MG63 (cell line): Measurements from ENCODE around the gene CCK. TPM values are rescaled to one million over a fixed set of nuclear protein-coding genes. Genes with fewer than 3 reads are reported as not detected.

Source experiments
- DNase-seq: peaks from one replicate; pipeline ENCODE4 v3.0.0-alpha.2; 2020
- H3K27me3 ChIP-seq: fragments of 250-450 bp; sonication (Bioruptor Pico); 2 replicates; pipeline ENCODE4 v1.5.1; 2020; ENCODE audit warnings: mild to moderate bottlenecking, moderate library complexity
- H3K36me3 ChIP-seq: fragments of 250-450 bp; sonication (Bioruptor Pico); 2 replicates; pipeline ENCODE4 v1.5.1; 2020; ENCODE audit warnings: mild to moderate bottlenecking, moderate library complexity
- H3K4me3 ChIP-seq: fragments of 250-450 bp; sonication (Bioruptor Pico); 2 replicates; pipeline ENCODE4 v1.5.1; 2020; ENCODE audit warnings: mild to moderate bottlenecking, moderate library complexity
- H3K9me3 ChIP-seq: fragments of 250-450 bp; sonication (Bioruptor Pico); 2 replicates; pipeline ENCODE4 v1.5.1; 2020; ENCODE audit warnings: mild to moderate bottlenecking, moderate library complexity
- total RNA-seq: library from RNA; depleted of rRNA; stranded (reverse); fragments of >200 nt; shearing (Covaris generic); gene quantifications from 2 replicates; pipeline ENCODE4 v1.2.3, GENCODE V29; 2014; ENCODE audit warnings: low replicate concordance

The CCK gene
- total RNA-seq, 1 experiment from 2014 or later: 0.63 TPM

GRCh38 chr3:42246091-42246490 lies 19.9 kb downstream of the CCK start:
- no peak for DNase-seq
- H3K27me3 ChIP-seq: no peaks in the 10 kb centered on the region
- H3K4me3 ChIP-seq: no peak overlapping the region
- no peaks in the 10 kb centered on the region for H3K36me3 ChIP-seq
- no peaks in the 10 kb centered on the region for H3K9me3 ChIP-seq

- no peaks in the 10 kb centered on the region for H3K36me3 ChIP-seq
- no peaks in the 10 kb centered on the region for H3K27me3 ChIP-seq
- DNase-seq: no peak
- no peak overlapping the region for H3K4me3 ChIP-seq
- no peaks in the 10 kb centered on the region; the same call in 1 of the 2 replicates for H3K9me3 ChIP-seq
Measured at GRCh38 chr3:42236611-42237010, 29.4 kb downstream of the CCK start.

DNA sequence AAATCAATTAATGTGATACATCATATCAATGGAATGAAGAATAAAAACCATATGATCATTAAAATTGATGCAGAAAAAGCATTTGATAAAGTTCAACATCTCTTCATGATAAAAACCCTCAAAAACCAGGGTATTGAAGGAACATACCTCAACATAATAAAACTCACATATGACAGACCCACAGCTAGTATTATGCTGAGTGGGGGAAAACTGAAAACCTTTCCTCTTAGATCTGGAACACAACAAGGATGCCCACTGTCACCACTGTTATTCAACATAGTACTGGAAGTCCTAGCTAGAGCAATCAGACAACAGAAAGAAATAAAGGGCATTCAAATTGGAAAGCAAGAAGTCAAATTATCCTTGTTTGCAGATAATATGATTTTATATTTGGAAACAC lies 30.5 kb downstream of the CCK start:
- DNase-seq: no peak
- H3K4me3 ChIP-seq: no peak overlapping the region
- no peaks in the 10 kb centered on the region; the same call in 1 of the 2 replicates for H3K9me3 ChIP-seq
- no peaks in the 10 kb centered on the region for H3K36me3 ChIP-seq
- no peaks in the 10 kb centered on the region for H3K27me3 ChIP-seq

- DNase-seq: no peak
- H3K9me3 ChIP-seq: no peaks in the 10 kb centered on the region
- H3K4me3 ChIP-seq: no peak overlapping the region
- no peaks in the 10 kb centered on the region for H3K27me3 ChIP-seq
- H3K36me3 ChIP-seq: no peaks in the 10 kb centered on the region
Measured at GRCh38 chr3:42230860-42231259, 35.1 kb downstream of the CCK start.

DNA sequence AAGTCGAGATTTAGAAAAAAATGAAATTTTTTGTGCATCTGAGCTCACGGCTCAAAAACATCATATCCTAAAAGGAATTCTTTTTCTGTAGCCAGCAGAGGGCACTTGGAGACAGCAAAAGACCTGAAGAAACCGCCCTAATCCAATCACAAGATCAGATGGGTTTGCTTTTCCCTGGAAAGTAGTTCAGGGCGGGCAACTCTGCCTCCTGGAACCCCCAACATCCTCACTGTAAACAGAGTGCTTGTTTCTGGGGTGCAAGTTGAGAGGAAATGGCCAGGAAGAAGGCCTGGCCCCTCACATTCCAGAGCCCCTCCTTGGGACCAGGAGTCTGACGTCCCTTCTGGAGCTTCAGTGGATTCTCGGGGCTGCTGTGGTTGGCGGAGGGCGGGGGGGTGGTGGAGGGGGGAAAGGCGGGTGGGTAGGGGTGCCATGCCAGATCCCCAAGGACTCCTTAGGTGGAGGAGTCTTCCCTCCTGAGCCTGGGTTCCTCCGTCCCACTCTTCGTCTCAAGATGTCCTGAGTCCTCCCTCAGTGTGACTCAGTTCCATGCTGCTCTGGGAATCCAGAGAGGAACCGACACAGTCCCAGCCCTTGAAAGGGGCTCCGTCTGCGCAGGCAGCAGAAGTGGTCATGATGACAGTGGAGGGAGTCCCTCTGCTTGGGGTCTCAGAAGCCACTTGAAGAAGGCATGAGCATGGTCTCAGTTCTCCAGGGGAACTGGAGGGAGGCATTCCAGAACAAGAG lies 35.9 kb downstream of the CCK start:
- no peaks in the 10 kb centered on the region for H3K27me3 ChIP-seq
- H3K9me3 ChIP-seq: no peaks in the 10 kb centered on the region
- H3K4me3 ChIP-seq: no peak overlapping the region
- DNase-seq: no peak
- H3K36me3 ChIP-seq: no peaks in the 10 kb centered on the region; the same call in 1 of the 2 replicates

DNA sequence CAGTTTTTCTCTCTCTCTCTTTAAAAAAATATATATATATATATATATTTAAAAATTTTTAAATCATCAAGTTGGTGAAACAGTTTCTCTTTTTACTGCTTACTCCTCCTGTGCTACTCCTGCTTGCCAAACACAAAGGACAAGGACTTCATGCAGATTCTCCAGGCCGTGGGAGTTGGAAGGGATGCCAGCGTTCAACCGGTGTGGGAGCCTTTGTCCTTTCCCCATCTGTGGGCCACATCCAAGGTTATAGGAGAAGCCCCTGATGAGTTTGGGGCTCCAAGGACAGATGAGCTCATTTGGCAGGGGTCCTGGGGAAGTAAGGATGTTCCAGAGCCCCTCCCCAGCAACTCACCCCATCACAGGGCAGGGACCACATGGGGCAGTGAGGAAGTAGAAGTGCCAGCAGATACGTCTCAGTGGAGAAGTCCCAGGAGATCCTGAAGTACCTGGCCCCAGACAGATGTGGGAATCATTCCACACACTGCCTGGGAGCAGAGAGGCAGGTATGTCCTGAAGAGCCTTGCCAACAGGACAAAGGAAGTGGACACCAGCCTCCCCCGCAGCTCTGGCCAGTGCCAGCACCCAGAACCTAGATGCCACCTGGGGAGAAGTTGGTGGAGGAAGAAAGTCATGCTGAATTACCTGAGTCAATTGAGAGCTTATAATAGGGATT lies 36.6 kb downstream of the CCK start:
- no peak for DNase-seq
- H3K36me3 ChIP-seq: no peaks in the 10 kb centered on the region; the same call in 1 of the 2 replicates
- H3K9me3 ChIP-seq: no peaks in the 10 kb centered on the region
- H3K27me3 ChIP-seq: no peaks in the 10 kb centered on the region
- H3K4me3 ChIP-seq: no peak overlapping the region

- Histone ChIP-seq H3K27me3 (no peaks in the 10 kb centered on the region), H3K4me3 (no peak overlapping the region), H3K9me3 (no peaks in the 10 kb centered on the region), H3K36me3 (no peaks in the 10 kb centered on the region; the same call in 1 of the 2 replicates)
- DNase-seq: no peak
Measured at GRCh38 chr3:42228796-42229195, 37.2 kb downstream of the CCK start.

GRCh38 chr3:42226470-42227425 lies 39.2 kb downstream of the CCK start:
- Histone ChIP-seq H3K27me3 (no peaks in the 10 kb centered on the region), H3K36me3 (no peaks in the 10 kb centered on the region; the same call in 1 of the 2 replicates), H3K9me3 (no peaks in the 10 kb centered on the region), H3K4me3 (no peak overlapping the region)
- no peak for DNase-seq

DNA sequence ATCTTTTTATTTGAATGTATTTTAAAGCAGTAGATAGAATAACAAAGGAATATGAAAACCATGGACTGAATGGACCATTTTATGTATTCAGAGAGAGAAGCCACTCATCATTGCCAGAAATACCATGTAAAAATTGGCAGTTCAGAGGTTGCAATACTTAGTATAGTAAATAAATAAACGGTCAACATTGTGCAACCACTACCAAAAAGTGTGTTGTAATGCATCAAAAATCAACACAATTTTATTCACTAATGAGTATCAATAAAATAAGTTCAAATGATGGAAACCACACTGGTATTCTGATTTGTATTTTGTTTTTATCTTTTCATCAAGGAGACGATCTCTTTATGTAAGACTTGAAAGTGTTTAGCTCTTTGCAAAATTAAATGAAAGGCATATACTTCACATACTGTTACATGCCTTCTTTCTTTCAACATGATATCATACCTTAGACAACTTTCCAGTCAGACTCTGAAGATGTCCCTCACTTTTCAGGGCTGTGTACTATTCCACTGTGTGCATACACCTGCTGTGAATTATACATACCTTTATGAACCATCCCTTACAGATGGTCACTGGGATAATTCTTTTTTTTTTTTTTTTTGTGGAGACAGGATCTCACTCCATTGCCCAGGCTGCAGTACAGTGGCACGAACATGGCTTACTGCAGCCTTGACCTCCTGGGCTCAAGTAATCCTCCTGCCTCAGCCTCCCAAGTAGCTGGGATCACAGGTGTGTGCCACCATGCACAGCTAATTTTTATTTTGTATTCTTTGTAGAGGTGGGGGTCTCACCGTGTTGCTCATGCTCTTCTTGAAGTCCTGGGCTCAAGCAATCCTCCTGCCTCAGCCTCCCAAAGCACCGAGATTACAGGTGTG lies 40.3 kb downstream of the CCK start:
- Histone ChIP-seq H3K4me3 (no peak overlapping the region), H3K27me3 (no peaks in the 10 kb centered on the region), H3K36me3 (no peaks in the 10 kb centered on the region; the same call in 1 of the 2 replicates), H3K9me3 (no peaks in the 10 kb centered on the region)
- DNase-seq: no peak

DNA sequence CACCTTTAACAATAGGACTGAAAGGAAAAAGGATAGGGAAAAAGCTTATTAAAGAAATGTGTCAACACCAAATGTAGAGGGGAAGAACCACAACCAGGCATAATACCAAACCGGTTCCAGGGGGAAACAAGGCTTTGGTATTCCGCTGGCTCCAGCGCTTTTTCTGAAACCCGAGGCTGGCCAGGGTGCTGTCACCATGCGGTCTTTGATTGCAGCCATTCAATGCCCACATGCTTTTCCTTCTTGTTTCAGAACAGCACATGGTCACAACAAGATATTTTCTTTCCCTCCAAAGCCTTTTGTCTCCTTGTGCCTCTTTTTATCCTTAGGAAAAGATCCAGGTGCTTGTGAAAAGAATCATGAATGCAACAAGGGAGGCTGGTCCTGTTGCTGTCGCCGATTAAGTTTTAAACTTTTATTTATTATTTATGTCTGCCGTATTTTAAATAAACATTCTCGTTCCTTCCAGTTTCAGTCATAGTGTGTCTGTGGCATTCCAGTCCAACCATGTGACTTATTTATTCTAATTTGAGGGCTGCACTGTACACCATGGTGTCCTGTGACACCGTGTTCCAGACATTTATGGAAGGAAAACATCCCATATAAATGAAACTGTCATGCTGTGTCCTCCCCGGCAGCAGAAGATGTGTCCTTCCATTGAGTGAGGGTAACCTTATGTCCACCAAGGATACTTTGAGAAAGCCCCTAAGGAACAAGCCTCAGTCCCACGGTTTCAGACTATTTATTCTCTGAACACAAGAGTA lies 41.1 kb downstream of the CCK start:
- no peaks in the 10 kb centered on the region for H3K27me3 ChIP-seq
- DNase-seq: no peak
- H3K9me3 ChIP-seq: no peaks in the 10 kb centered on the region
- no peak overlapping the region for H3K4me3 ChIP-seq
- no peaks in the 10 kb centered on the region; the same call in 1 of the 2 replicates for H3K36me3 ChIP-seq

DNA sequence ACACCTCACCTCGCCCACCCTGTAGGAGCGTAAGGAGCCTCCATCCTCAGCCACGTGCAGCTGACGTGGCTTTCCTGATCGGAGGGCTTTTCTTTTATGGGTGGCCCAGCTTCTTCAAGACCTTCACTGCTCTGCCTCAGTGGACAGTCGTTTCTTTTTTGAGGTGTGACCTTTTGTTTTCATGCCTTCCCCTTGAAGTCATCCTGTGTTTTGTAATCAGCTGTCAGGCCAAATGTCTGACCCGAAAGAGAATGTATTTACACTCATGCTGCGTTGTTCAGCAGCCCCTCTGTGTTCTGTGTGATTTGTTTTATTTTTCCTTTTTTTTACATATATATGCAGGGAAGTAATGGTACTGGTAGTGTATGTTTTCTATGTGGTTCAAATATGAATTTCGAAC lies 41.8 kb downstream of the CCK start:
- H3K27me3 ChIP-seq: no peaks in the 10 kb centered on the region
- no peak overlapping the region for H3K4me3 ChIP-seq
- H3K36me3 ChIP-seq: no peaks in the 10 kb centered on the region; the same call in 1 of the 2 replicates
- no peaks in the 10 kb centered on the region for H3K9me3 ChIP-seq
- no peak for DNase-seq

GRCh38 chr3:42222942-42223693 lies 42.9 kb downstream of the CCK start:
- Histone ChIP-seq H3K4me3 (no peak overlapping the region), H3K36me3 (no peaks in the 10 kb centered on the region; the same call in 1 of the 2 replicates), H3K9me3 (no peaks in the 10 kb centered on the region), H3K27me3 (no peaks in the 10 kb centered on the region)
- DNase-seq: no peak

DNA sequence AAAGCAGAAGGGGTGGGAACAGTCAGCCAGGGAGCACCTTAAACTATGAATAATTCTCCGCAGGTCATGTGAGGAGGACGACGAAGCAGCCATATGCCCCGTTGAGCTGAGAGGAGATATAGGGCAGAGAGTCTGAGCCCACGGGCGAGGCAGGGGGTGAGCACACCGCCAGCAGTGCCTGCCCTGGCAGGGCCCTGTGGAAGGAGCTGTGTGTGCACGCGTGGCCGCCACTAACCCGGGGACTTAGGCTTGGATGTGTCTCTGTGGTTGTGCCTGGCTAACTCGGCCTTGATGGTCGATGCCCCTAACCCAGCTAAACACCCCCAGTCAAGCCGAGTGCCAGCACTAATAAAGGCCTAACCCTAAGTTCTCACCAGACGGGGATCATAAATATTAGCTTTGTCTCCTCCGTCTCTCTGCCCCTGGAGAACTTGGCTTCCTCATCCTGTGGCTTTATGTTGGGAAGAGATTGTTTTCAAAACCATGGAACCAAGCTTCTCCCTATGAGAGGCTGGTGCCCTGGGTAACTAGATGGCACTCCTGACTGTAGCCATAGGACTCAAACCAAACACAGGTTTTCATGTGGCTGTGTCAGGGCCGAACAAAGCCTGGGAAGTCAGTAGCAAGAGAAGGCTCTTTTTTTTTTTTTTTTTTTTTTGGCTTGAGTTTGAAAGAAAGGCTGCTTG lies 45.4 kb downstream of the CCK start:
- H3K36me3 ChIP-seq: no peaks in the 10 kb centered on the region; the same call in 1 of the 2 replicates
- no peak for DNase-seq
- no peaks in the 10 kb centered on the region for H3K27me3 ChIP-seq
- H3K4me3 ChIP-seq: no peak overlapping the region
- H3K9me3 ChIP-seq: no peaks in the 10 kb centered on the region

- no peaks in the 10 kb centered on the region for H3K9me3 ChIP-seq
- H3K27me3 ChIP-seq: no peaks in the 10 kb centered on the region
- DNase-seq: no peak
- no peak overlapping the region for H3K4me3 ChIP-seq
- H3K36me3 ChIP-seq: no peaks in the 10 kb centered on the region
Measured at GRCh38 chr3:42216931-42217333, 49.1 kb downstream of the CCK start.
